B cell (primary cell): Measurements from ENCODE around the gene PLEKHN1. TPM values are rescaled to one million over a fixed set of nuclear protein-coding genes. Genes with fewer than 3 reads are reported as not detected.

ENCODE experiments used
- ATAC-seq: fragments of 200-7000 bp; cut with Tn5 transposase; one replicate; pipeline ENCODE4 v1.10.0; 2021; ENCODE audit warnings: low read depth, mild to moderate bottlenecking, moderate number of reproducible peaks, moderate library complexity
- CTCF ChIA-PET: fragments of 350-600 bp; sonication (Branson Sonifier 250); formaldehyde crosslinking; loops from one replicate; lab custom pipeline; 2021; ENCODE audit warnings: antibody characterized with exemption, inconsistent platforms; lab: Charles Lee
- POLR2A ChIA-PET: fragments of 350-600 bp; sonication (Branson Sonifier 250); formaldehyde crosslinking; loops from one replicate; lab custom pipeline; 2021; ENCODE audit warnings: antibody characterized with exemption; lab: Charles Lee
- DNase-seq: peaks from one replicate; pipeline ENCODE4 v3.0.0; 2013
- H2AFZ ChIP-seq: 2 replicates; pipeline ENCODE4 v1.6.1; 2012; ENCODE audit warnings: mild to moderate bottlenecking, low read depth, low read length; ENCODE audit not compliant: insufficient read depth, poor library complexity, severe bottlenecking
- H3K27ac ChIP-seq, 2 donors: 1 replicate in 1 of 2; 2 replicates in 1 of 2; pipeline ENCODE4 v1.5.1; 2012 to 2013; ENCODE audit warnings: low read length in 2 of 2, mild to moderate bottlenecking in 2 of 2, moderate library complexity in 1 of 2
- H3K27me3 ChIP-seq, 4 experiments: fragments of 200-600 bp in 1 of 4; sonication (generic) in 1 of 4; replicated peaks in 1 of 4; 1 replicate in 2 of 4; 2 replicates in 2 of 4; pipeline versions ENCODE4 v1.6.1 to v1.7.0; 2013 to 2016; ENCODE audit warnings: low read length in 3 of 4, mild to moderate bottlenecking in 2 of 4, mixed read lengths in 1 of 4, moderate library complexity in 1 of 4; ENCODE audit not compliant: insufficient read depth in 4 of 4, control insufficient read depth in 3 of 4; ENCODE audit errors: control extremely low read depth in 1 of 4
- H3K36me3 ChIP-seq, 2 experiments: replicated peaks in 1 of 2; 1 replicate in 1 of 2; 2 replicates in 1 of 2; pipeline versions ENCODE4 v1.6.1 to v1.7.1; 2013; ENCODE audit warnings: low read length in 1 of 2; ENCODE audit not compliant: insufficient read depth in 2 of 2, control insufficient read depth in 1 of 2; ENCODE audit errors: control extremely low read depth in 1 of 2, extremely low read depth in 1 of 2
- H3K4me1 ChIP-seq, 2 donors: fragments of 200-600 bp in 1 of 2; sonication (generic) in 1 of 2; 1 replicate in 1 of 2; 2 replicates in 1 of 2; pipeline versions ENCODE4 v1.5.1 to v1.6.1; 2013 to 2017; ENCODE audit warnings: low read length in 2 of 2; ENCODE audit not compliant: control insufficient read depth in 2 of 2, insufficient read depth in 2 of 2
- H3K4me2 ChIP-seq: replicated peaks from 2 replicates; pipeline ENCODE3; 2012; ENCODE audit warnings: mild to moderate bottlenecking, low read depth, low read length; ENCODE audit not compliant: poor library complexity, severe bottlenecking
- H3K4me3 ChIP-seq, 5 experiments: fragments of 200-600 bp in 1 of 5; sonication (generic) in 1 of 5; 1 replicate in 3 of 5; 2 replicates in 2 of 5; pipeline versions ENCODE4 v1.5.1 to v1.7.0; 2011 to 2016; ENCODE audit warnings: low read length in 4 of 5, mild to moderate bottlenecking in 4 of 5, low read depth in 2 of 5, control low read depth in 1 of 5, moderate library complexity in 1 of 5; ENCODE audit not compliant: insufficient read depth in 1 of 5; ENCODE audit errors: control extremely low read depth in 1 of 5, extremely low read depth in 1 of 5
- H3K79me2 ChIP-seq: fragments of 200-600 bp; sonication (generic); one replicate; pipeline ENCODE4 v1.6.0; 2016; ENCODE audit warnings: low read length; ENCODE audit not compliant: control insufficient read depth, insufficient read depth
- H3K9ac ChIP-seq: fragments of 200-600 bp; sonication (generic); 2 replicates; pipeline ENCODE4 v1.6.1; 2017; ENCODE audit warnings: mild to moderate bottlenecking, low read length, moderate library complexity
- H3K9me3 ChIP-seq, 3 donors: one replicate each; pipeline versions ENCODE4 v1.6.1 to v1.7.1; 2013; ENCODE audit warnings: low read length in 2 of 3; ENCODE audit not compliant: control insufficient read depth in 2 of 3, insufficient read depth in 1 of 3; ENCODE audit errors: control extremely low read depth in 1 of 3
- H4K20me1 ChIP-seq: 2 replicates; pipeline ENCODE4 v1.6.0; 2012; ENCODE audit warnings: mild to moderate bottlenecking, low read length; ENCODE audit not compliant: insufficient read depth, control insufficient read depth, poor library complexity, severe bottlenecking
- H3K27ac Mint-ChIP-seq: one replicate; pipeline ENCODE4 v1.8.0; 2021; ENCODE audit warnings: mixed read lengths
- H3K27me3 Mint-ChIP-seq: one replicate; pipeline ENCODE4 v1.8.0; 2021; ENCODE audit warnings: mixed read lengths
- H3K4me1 Mint-ChIP-seq: one replicate; pipeline ENCODE4 v1.8.0; 2021; ENCODE audit warnings: mixed read lengths
- H3K4me3 Mint-ChIP-seq: one replicate; pipeline ENCODE4 v1.8.0; 2021; ENCODE audit warnings: mixed read lengths
- H3K9me3 Mint-ChIP-seq: one replicate; pipeline ENCODE4 v1.8.0; 2022; ENCODE audit warnings: mixed read lengths; ENCODE audit not compliant: insufficient read depth
- EZH2 ChIP-seq: IDR thresholded peaks from 2 replicates; pipeline ENCODE4 v1.6.1; 2012; ENCODE audit warnings: borderline replicate concordance, low read depth, mild to moderate bottlenecking, moderate library complexity, low read length; ENCODE audit not compliant: insufficient read depth, poor library complexity, severe bottlenecking
- WGBS: methylation state at CpG from one replicate; pipeline ENCODE4 v1.1.5; 2013; ENCODE audit warnings: missing lambda C conversion rate; ENCODE audit not compliant: insufficient coverage; 5-methylcytosine and 5-hydroxymethylcytosine counted together
- intact Hi-C: fragments of 100-400 bp; cut with micrococcal nuclease; formaldehyde crosslinking; loops from one replicate; pipeline ENCODE4 v1.10.0; 2022
- polyA plus RNA-seq: library from polyadenylated mRNA; depleted of rRNA; stranded (reverse); fragments of >200 nt; gene quantifications from 2 replicates; pipeline ENCODE4 v1.2.3, GENCODE V29; 2012
- total RNA-seq, 2 donors: library from RNA; stranded (reverse); fragments of 120-200 nt in 1 of 2; gene quantifications; 1 replicate in 1 of 2; 2 replicates in 1 of 2; pipeline versions ENCODE4 v1.2.3 to v1.2.4, GENCODE V29; 2013 to 2022
- TF ChIP-seq, protein P1 (sequence below): fragments of 200-600 bp; IDR thresholded peaks from one replicate; pipeline ENCODE4 v1.8.0; 2022; ENCODE audit warnings: antibody characterized with exemption, mild to moderate bottlenecking

PLEKHN1 gene
- total and polyA plus RNA-seq, 2 donors (not counting 1 experiment from before 2014, with no cell fraction given) = 0.36 to 1.1 TPM

DNA sequence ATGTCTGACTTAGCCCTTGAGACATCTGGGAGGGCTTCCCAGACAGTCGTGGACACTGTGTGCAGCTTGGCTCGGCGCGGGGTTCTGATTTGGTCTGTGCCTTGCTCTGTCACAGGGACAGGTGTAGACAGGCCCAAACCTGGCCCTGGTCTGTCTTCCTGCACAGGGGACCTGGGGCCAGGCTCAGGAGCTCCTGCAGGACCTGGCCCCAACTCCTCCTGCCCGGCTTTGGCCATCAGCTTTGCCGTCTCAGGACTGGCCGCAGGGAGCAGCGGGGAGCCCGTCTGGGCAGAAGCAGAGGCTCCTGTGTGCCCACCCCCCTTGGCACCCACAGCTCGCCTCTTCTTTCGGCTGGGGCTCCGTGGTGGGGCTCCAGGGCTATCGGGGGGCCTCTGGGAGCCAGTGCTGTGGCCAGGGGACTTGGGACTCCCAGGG lies 13.9 kb downstream of the PLEKHN1 start:
- intact Hi-C loops = no loop called here
- CTCF ChIA-PET = interaction anchor here (1.2 kb wide), 1 partner anchor 38 kb away, joined by 3 read pairs; no protein-coding TSS in a partner anchor

More for the DNA sequence above, 13.9 kb downstream of the PLEKHN1 start:
- peaks cover 7% of the 10 kb centered on the region for H3K4me1 Mint-ChIP-seq
- DNase-seq (no peak), ATAC-seq (no peak)
- H3K36me3 ChIP-seq = no peaks in the 10 kb centered on the region
- H3K79me2 ChIP-seq = no peaks in the 10 kb centered on the region
- no peaks in the 10 kb centered on the region for H3K9me3 Mint-ChIP-seq
- no peaks in the 10 kb centered on the region for H4K20me1 ChIP-seq
- H3K27ac Mint-ChIP-seq = no peak overlapping the region
- no peak overlapping the region for H3K4me2 ChIP-seq
- no peak for TF ChIP-seq EZH2
- TF ChIP-seq, protein P1, sequence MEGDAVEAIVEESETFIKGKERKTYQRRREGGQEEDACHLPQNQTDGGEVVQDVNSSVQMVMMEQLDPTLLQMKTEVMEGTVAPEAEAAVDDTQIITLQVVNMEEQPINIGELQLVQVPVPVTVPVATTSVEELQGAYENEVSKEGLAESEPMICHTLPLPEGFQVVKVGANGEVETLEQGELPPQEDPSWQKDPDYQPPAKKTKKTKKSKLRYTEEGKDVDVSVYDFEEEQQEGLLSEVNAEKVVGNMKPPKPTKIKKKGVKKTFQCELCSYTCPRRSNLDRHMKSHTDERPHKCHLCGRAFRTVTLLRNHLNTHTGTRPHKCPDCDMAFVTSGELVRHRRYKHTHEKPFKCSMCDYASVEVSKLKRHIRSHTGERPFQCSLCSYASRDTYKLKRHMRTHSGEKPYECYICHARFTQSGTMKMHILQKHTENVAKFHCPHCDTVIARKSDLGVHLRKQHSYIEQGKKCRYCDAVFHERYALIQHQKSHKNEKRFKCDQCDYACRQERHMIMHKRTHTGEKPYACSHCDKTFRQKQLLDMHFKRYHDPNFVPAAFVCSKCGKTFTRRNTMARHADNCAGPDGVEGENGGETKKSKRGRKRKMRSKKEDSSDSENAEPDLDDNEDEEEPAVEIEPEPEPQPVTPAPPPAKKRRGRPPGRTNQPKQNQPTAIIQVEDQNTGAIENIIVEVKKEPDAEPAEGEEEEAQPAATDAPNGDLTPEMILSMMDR = no peak
- H3K27me3 ChIP-seq = peaks cover 0 to 41% (median 5%) of the 10 kb centered on the region in 4 experiments
- WGBS = 85% methylated on average over 13 of the region's 13 CpGs
- H3K4me3 Mint-ChIP-seq = no peak overlapping the region
- peaks cover 24% of the 10 kb centered on the region for H3K27me3 Mint-ChIP-seq
- peaks cover 0 to 11% (median 0%) of the 10 kb centered on the region in 3 donors for H3K9me3 ChIP-seq
- H3K27ac ChIP-seq = no peak overlapping the region
- H3K4me3 ChIP-seq = no peak overlapping the region
- no peak overlapping the region for H3K9ac ChIP-seq
- POLR2A ChIA-PET = interaction anchor here (0.6 kb wide), 1 partner anchor 1024 kb away, joined by 5 read pairs; no protein-coding TSS in a partner anchor
- peaks cover 10 to 13% of the 10 kb centered on the region in 2 donors for H3K4me1 ChIP-seq
- H2AFZ ChIP-seq = no peak overlapping the region
